PFSK-1 (cell line): ENCODE measurements around the gene CDC42BPG.

Experiments
- FOXP2 ChIP-seq: optimal IDR thresholded peaks from 2 replicates; pipeline ENCODE3; 2011; ENCODE audit warnings: borderline replicate concordance, control low read depth, inconsistent platforms; ENCODE audit not compliant: insufficient read depth; ENCODE audit errors: extremely low read length, extremely low read depth
- POLR2AphosphoS5 ChIP-seq: IDR thresholded peaks from 2 replicates; pipeline ENCODE4 v1.6.1; 2012; ENCODE audit warnings: low read depth, mild to moderate bottlenecking, control low read depth, low read length, moderate library complexity
- REST ChIP-seq, 2 experiments: IDR thresholded peaks; 2 replicates each; pipeline versions ENCODE4 v1.6.1 to v1.8.0; 2011 to 2012; ENCODE audit warnings: low read depth in 2 of 2, low read length in 2 of 2, control low read depth in 1 of 2, inconsistent platforms in 1 of 2, mild to moderate bottlenecking in 1 of 2, moderate library complexity in 1 of 2; ENCODE audit not compliant: insufficient read depth in 1 of 2
- SIN3A ChIP-seq: IDR thresholded peaks from 2 replicates; pipeline ENCODE4 v1.6.1; 2012; ENCODE audit warnings: mild to moderate bottlenecking, low read length, moderate library complexity, borderline replicate concordance; ENCODE audit not compliant: insufficient read depth
- TAF1 ChIP-seq: IDR thresholded peaks from 2 replicates; pipeline ENCODE4 v1.6.1; 2012; ENCODE audit warnings: low read length, control low read depth, borderline replicate concordance; ENCODE audit not compliant: insufficient read depth

The CDC42BPG gene

DNA sequence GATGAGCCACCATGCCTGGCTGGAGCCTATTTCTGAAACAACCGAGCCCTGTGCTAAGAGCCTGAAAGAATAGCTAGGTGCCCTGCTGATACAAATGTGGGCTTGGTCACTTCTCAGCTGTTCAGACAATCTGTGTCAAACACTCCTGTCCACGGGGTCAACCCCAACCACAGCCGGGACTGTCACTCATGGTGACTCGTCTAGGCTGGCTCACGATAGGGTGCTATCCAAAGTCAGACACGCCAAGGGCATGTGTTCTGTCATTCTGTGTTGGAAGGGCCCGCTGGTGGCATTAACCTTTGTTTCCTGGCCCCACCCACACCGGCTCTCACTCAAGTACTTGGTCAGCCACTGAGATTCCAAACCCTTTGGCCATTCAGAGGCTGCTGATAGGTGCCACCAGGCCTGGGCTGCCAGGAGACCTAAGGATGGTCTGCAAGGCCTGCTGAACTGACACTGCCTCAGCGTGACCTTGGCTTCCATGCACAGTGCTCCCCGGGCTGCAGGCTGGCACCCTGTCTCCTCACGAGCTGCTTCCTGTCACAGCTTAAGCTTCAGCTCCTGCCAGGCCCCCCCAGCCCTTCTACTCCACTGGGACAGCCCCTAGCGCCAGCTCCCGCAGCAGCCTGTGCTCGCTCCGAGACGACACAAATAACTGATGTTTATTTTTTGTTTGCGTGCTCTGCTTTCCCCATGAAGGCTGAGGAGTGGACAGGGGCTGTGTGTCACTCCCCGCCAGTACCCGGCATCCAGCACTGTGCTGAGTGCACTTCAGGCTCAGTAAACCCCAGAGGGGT, 14.2 kb upstream of the CDC42BPG start:
- TF ChIP-seq SIN3A = no peak
- TF ChIP-seq TAF1 = no peak
- no peak for TF ChIP-seq POLR2AphosphoS5
- no peak for TF ChIP-seq FOXP2
- no peak for TF ChIP-seq REST (IDR thresholded peaks at IDR 0.05; ENCODE audit: insufficient read depth in 1 of 2, low read depth in 2 of 2, low read length in 2 of 2)

DNA sequence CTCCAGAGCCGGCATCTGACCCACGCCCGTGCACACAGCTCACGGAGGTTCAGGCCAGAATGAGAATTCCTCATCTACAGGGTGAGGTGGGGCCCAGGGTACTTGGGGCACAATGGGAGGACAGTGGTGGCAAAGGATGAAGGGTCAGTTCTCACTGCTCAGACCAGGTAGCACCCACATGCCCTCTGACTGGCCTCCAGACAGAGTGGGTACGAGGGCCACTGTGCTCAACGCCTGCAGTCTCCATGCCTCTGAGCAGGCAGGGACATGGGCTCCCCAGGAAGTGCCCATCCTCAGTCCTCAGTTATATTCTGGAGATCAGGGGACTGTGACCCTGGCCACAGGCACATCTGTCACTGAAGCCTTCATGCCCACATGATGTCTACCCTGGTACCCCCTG, 13.0 kb upstream of the CDC42BPG start:
- TF ChIP-seq TAF1 (no peak), FOXP2 (no peak), POLR2AphosphoS5 (no peak), REST (IDR thresholded peaks at IDR 0.05; ENCODE audit: insufficient read depth in 1 of 2, low read depth in 2 of 2, low read length in 2 of 2) (no peak), SIN3A (no peak)

GRCh38 chr11:64856382-64857227, 12.2 kb upstream of the CDC42BPG start:
- no peak for TF ChIP-seq SIN3A
- TF ChIP-seq FOXP2 = peak; percentile 44
- TF ChIP-seq POLR2AphosphoS5 = no peak
- no peak for TF ChIP-seq TAF1

DNA sequence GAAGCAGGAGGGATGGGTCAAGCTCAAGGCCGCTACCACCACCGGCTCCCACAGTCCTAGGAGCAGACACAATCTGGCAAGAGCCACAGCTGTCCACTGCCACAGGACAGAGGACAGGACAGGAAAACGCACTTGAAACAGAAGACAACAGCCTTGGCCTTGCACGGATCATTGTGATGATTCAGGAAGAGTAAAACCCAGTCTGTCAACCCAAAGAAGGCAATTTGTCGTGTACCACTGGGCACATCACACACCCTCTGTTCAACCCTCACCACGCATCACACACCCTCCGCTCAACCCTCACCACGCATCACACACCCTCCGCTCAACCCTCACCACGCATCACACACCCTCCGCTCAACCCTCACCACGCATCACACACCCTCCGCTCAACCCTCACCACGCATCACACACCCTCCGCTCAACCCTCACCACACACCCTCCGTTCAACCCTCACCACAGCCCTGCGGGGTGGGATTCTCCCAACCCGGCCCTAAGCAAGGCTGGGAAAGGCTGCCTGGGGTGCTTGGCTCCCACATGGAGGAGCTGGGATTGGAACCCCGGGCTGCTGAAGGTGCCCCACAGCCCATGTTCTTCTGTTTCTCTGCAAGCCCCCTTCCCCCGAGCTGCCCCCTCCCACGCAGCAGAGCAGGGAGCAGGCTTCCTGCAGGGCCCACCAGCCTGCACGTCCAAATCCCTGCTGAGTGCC, 11.3 kb upstream of the CDC42BPG start:
- no peak for TF ChIP-seq FOXP2

DNA sequence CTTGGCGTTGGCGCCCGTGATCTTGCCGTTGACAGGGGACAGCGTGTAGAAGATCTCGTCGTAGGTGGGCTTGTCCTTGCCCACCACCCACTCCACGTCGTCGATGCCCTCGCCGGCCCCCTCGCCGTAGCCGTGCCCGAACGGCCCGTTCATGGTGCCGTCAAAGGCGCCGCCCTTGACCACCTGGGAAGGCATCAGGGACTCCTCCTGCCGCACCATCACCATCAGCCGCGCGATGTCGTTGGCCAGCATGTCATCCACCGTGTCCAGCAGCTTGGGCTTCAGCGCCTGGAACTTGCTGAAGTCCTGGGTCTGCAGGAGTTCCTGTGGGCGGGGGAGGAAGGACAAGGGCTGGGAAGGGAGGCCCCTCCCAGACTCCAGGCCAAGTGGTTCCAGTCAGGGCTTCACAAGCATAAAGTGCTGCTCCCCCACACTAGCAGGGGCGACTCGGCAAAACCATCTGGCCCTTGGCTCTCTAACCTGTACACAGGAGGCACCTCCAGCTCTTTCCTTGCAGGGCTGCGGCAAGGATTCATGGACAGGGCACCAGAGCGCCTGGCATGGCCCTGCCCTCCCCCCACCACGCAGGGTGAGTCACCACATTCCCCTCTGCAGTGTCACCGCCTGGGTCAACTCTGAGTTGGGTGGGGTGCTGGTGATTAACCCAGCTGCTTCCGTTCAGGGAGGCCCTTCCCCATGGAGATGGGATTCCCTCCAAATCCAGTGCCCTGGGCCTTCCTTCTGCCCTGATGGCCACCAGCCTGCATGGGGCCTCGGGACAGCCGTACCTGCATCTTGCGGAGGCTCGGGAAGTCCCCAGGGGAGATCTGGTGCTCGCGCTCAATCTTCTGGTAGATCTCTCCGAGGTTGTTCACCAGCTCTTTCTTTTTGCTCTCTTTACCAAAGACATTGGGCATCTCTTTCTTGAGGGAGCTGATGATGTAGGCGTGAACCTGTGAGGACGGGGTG, 10.4 kb upstream of the CDC42BPG start:
- no peak for TF ChIP-seq FOXP2
- TF ChIP-seq REST (IDR thresholded peaks at IDR 0.05; ENCODE audit: insufficient read depth in 1 of 2, low read depth in 2 of 2, low read length in 2 of 2) = no peak
- no peak for TF ChIP-seq TAF1
- TF ChIP-seq POLR2AphosphoS5 = no peak
- TF ChIP-seq SIN3A = no peak
